Measurements from ENCODE around the gene SLA2. TPM values are rescaled to one million over a fixed set of nuclear protein-coding genes. Genes with fewer than 3 reads are reported as not detected.
"Not testable (repeated sequence)": the region's sequence is repeated elsewhere in the genome, so short reads cannot be mapped to it uniquely, and the experiment has no call there.

SLA2 gene
- total RNA-seq, 1 experiment from 2014 or later = not detected

GRCh38 chr20:36613974-36614373 is 32.0 kb downstream of the SLA2 start:
- DNase-seq (ENCODE audit: unreplicated experiment) = peak; percentile 14

DNA sequence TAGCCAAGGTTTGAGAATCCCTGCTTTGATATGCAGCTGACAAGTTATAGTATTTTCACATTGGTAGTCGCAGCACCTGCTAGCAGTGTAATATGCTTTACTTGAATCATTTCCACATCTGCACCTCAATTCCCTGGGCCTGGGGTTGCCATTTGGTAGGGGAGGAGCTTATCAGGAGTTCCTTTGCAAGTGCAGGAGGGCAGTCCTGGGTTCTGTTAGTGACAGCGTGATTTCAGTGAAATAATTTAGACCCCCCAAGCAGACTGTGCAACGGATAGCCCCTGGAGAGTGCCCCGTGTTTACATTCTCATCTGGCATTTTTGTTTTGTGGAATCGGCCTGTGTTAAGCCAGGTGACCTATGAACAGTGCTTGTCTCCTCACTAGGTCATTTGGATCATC is 34.4 kb downstream of the SLA2 start:
- Mint-ChIP-seq H3K4me1 (ENCODE audit: insufficient read depth, unreplicated experiment) (peaks cover 8% of the 10 kb centered on the region), H3K36me3 (ENCODE audit: insufficient read depth, unreplicated experiment) (peaks cover 60% of the 10 kb centered on the region), H3K27ac (ENCODE audit: low read depth, unreplicated experiment) (no peak overlapping the region), H3K4me3 (ENCODE audit: unreplicated experiment) (no peak overlapping the region), H3K9me3 (ENCODE audit: unreplicated experiment) (no peaks in the 10 kb centered on the region), H3K27me3 (ENCODE audit: insufficient read depth, unreplicated experiment) (no peaks in the 10 kb centered on the region)
- BruUV-seq (replicated peaks) = no TSS peak
- CTCF ChIA-PET = interaction anchor here (0.6 to 4.5 kb wide), 11 partner anchors 117 to 580 kb away, joined by 3 to 32 read pairs (median 4); a partner anchor contains a TSS
- TF ChIP-seq CTCF (IDR thresholded peaks at IDR 0.05; ENCODE audit: unreplicated experiment) = no peak
- POLR2A ChIA-PET = no interaction called here
- no peak for DNase-seq (ENCODE audit: unreplicated experiment)
- intact Hi-C loops (cut with micrococcal nuclease) = loop anchor here (1.0 to 2.0 kb wide), 2 partner anchors 143 to 276 kb away; no protein-coding TSS in a partner anchor

More at GRCh38 chr20:36613974-36614373, 32.0 kb downstream of the SLA2 start:
- POLR2A ChIA-PET = interaction anchor here (1.2 to 1.6 kb wide), 2 partner anchors 8 to 37 kb away, joined by 4 to 13 read pairs; partner anchors contain the start of gene RAB5IF
- BruUV-seq (replicated peaks) = no TSS peak
- Mint-ChIP-seq H3K27ac (ENCODE audit: low read depth, unreplicated experiment) (no peak overlapping the region), H3K4me1 (ENCODE audit: insufficient read depth, unreplicated experiment) (peaks cover 5% of the 10 kb centered on the region), H3K27me3 (ENCODE audit: insufficient read depth, unreplicated experiment) (no peaks in the 10 kb centered on the region), H3K9me3 (ENCODE audit: unreplicated experiment) (no peaks in the 10 kb centered on the region), H3K36me3 (ENCODE audit: insufficient read depth, unreplicated experiment) (peaks cover 49% of the 10 kb centered on the region), H3K4me3 (ENCODE audit: unreplicated experiment) (no peak overlapping the region)
- no peak for TF ChIP-seq CTCF (IDR thresholded peaks at IDR 0.05; ENCODE audit: unreplicated experiment)
- CTCF ChIA-PET = interaction anchor here (0.5 to 2.6 kb wide), 8 partner anchors 9 to 398 kb away, joined by 3 to 14 read pairs (median 4); partner anchors contain the start of gene RAB5IF
- intact Hi-C loops (cut with micrococcal nuclease) = loop anchor here (2.0 kb wide), 1 partner anchor 141 kb away; no protein-coding TSS in a partner anchor

GRCh38 chr20:36608388-36608728 is 37.6 kb downstream of the SLA2 start:
- POLR2A ChIA-PET; BruUV-seq (replicated peaks); H3K27ac Mint-ChIP-seq (ENCODE audit: low read depth, unreplicated experiment); H3K27me3 Mint-ChIP-seq (ENCODE audit: insufficient read depth, unreplicated experiment); H3K4me1 Mint-ChIP-seq (ENCODE audit: insufficient read depth, unreplicated experiment); H3K9me3 Mint-ChIP-seq (ENCODE audit: unreplicated experiment); intact Hi-C loops (cut with micrococcal nuclease): not testable (repeated sequence)
- DNase-seq (ENCODE audit: unreplicated experiment) = peak; percentile 13
- CTCF ChIA-PET = interaction anchor here (1.4 kb wide), 1 partner anchor 147 kb away, joined by 5 read pairs; no protein-coding TSS in a partner anchor
- peaks cover 58% of the 10 kb centered on the region for H3K36me3 Mint-ChIP-seq (ENCODE audit: insufficient read depth, unreplicated experiment)
- H3K4me3 Mint-ChIP-seq (ENCODE audit: unreplicated experiment) = peak overlapping the region; percentile 99

GRCh38 chr20:36607586-36608387 is 38.2 kb downstream of the SLA2 start:
- peaks cover 4% of the 10 kb centered on the region for H3K4me1 Mint-ChIP-seq (ENCODE audit: insufficient read depth, unreplicated experiment)
- CTCF ChIA-PET = interaction anchor here (0.7 to 1.4 kb wide), 2 partner anchors 147 to 167 kb away, joined by 3 to 5 read pairs; no protein-coding TSS in a partner anchor
- no peak for TF ChIP-seq CTCF (IDR thresholded peaks at IDR 0.05; ENCODE audit: unreplicated experiment)
- intact Hi-C loops (cut with micrococcal nuclease) = no loop called here
- peak overlapping the region; percentile 98 for H3K27ac Mint-ChIP-seq (ENCODE audit: low read depth, unreplicated experiment)
- POLR2A ChIA-PET = interaction anchor here (2.3 to 4.3 kb wide), 4 partner anchors 14 to 166 kb away, joined by 19 to 67 read pairs (median 52); partner anchors contain the start of genes DSN1, NDRG3 and TGIF2
- no peaks in the 10 kb centered on the region for H3K9me3 Mint-ChIP-seq (ENCODE audit: unreplicated experiment)
- BruUV-seq (replicated peaks) = no TSS peak
- H3K27me3 Mint-ChIP-seq (ENCODE audit: insufficient read depth, unreplicated experiment) = no peaks in the 10 kb centered on the region
- peaks cover 54% of the 10 kb centered on the region for H3K36me3 Mint-ChIP-seq (ENCODE audit: insufficient read depth, unreplicated experiment)
- DNase-seq (ENCODE audit: unreplicated experiment) = no peak
- H3K4me3 Mint-ChIP-seq (ENCODE audit: unreplicated experiment) = peak overlapping the region; percentile 99
